Esophagus squamous epithelium (tissue), 4 donors: ENCODE results near the gene TC2N.

Experiments used
- CTCF ChIP-seq, 6 experiments: fragments of 450-650 bp in 4 of 6; fragments of 200-600 bp in 2 of 6; sonication (generic) in 2 of 6; IDR thresholded peaks; one replicate each; pipeline ENCODE4 v1.5.1; 2016 to 2019; ENCODE audit warnings: antibody characterized with exemption in 6 of 6, mild to moderate bottlenecking in 4 of 6, moderate library complexity in 4 of 6
- POLR2A ChIP-seq, 4 donors: fragments of 450-650 bp; IDR thresholded peaks; one replicate each; pipeline ENCODE4 v1.6.1; 2017; ENCODE audit warnings: antibody characterized with exemption in 4 of 4, mild to moderate bottlenecking in 4 of 4, moderate library complexity in 3 of 4

DNA sequence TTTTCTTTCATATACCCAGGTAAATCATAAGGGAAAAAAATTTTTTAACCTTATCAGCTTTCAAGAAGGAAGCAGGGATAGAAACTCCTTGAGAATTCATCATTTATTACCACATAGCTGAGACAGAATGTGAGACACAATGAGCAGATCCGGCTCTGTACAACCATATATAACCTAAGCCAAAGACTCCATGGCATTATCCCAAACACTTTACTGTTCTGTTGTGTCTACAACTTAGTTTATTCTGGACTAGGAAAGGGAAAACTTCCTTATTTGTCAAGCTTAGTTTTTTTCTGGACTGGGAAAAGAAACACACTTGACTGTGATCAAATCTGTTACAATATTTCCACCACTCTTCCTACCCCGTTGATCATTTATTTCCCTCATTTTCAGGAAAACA lies 97.2 kb downstream of the TC2N start:
- TF ChIP-seq CTCF (IDR thresholded peaks at IDR 0.05) (no peak), POLR2A (IDR thresholded peaks at IDR 0.05) (no peak)
